ENCODE results near the gene MYL9.

The MYL9 gene

DNA sequence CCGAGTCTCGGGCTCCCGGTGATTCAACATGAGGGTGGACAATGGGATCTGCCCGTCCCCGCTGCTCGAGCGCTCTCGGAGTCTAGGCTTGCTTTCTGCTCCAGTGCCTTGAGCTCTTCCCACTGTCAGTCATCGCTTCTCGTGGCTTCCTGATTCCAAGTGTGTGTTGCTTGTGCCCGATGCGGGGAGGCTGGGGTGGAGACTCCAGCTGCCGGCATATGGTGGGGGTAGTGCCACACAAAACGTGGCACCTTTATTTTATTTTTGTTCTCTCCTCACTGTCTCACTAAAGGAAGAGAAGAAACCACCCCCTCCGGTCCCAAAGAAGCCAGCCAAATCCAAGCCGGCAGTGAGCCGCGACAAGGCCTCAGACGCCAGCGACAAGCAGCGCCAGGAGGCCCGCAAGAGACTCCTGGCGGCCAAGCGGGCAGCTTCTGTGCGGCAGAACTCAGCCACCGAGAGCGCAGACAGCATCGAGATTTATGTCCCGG, 14.8 kb upstream of the MYL9 start:
- no peak for DNase-seq

DNA sequence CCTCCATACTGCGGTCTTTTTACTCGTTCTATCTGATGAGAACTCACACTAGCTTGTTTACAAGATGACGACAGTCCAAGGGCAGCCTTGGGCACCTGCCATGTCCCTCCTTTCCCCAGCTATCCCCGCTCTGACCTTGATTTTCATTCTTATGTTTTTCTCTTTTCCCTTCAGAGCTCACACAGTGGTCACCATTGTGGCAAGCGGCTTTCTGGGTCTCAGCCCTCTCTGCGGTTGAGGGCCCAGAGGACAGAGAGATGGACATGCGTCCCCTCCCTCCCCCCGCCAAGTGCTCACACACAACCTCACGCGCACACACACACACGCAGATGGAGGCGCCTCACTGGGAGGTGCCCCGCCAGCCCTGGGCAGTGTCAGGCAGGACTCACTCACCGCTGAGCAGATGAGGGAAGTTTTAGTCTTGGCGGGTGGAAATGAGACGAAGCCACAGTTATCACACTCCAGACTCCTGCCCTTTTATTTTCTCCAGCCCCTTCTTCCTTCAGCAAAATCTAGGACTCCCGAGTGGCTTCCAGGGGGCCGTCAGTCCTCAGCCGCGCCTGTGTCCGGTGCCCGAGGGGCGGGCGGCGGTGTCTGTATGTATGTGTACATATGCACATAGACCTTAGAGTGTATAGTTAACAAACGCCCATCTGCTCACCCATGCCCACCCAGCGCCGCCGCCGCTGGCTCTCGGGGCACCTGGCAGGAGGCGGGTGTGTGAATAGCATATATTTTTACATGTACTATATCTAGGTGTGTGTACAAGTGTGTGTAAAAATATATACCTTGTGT, 13.8 kb upstream of the MYL9 start:
- no peak for DNase-seq

DNA sequence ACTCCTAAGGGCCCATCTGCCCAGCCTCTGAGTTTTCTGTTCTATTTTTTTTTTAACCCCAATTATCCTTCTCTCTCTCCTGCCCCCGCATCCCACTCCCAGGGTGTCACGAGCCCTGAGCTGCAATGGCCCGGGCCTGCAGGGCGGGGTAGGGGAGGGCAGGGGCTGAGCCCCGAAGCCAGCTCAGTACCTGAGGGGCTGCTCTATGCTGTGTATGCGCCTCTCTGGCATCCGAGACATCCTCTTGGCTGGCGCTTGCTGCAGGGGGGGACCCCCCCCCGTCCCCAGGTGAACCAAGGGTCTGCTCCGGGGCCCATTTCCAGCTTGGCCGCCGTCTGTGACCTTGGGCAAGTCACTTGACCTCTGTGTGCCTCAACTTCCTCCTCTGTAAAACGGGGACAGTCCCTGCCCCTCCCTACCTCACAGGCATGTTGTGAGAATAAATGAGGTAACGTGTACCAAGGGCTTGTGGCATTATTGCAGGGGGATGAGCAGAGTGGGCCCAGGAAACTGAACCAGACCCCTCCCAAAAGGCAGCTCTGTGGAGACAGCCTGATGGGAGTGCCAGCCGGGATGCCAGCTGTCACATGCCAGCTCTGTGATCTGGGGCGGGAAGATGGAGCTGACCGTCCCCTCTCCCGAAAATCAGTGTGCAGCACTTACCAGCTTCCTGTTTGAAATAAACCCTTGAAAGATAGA, 13.0 kb upstream of the MYL9 start:
- DNase-seq = no peak

DNA sequence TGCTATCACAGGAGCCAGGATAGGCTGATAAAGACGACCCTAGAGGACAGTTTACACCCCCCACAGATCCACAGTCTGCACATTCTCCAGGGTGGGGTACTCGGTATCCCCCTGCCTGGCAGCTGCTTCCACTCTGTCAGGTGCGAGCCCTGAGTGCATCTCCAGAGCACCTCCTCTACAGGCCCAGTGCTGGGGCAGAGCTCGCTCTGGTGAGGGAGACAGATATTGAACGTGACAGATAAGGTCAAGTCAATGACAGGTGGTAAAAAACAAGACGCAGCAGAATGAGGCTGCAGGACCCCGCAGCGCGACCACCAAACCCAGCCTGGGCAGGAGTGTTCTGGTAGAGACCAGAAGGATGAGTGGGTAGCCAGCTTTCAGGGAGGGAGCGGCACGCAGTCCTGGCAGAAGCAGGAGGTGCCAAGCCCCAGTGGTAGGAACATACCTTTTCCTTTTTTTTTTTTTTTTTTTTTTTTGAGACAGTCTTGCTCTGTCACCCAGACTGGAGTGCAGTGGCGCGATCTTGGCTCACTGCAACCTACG, 12.4 kb upstream of the MYL9 start:
- DNase-seq = no peak

DNA sequence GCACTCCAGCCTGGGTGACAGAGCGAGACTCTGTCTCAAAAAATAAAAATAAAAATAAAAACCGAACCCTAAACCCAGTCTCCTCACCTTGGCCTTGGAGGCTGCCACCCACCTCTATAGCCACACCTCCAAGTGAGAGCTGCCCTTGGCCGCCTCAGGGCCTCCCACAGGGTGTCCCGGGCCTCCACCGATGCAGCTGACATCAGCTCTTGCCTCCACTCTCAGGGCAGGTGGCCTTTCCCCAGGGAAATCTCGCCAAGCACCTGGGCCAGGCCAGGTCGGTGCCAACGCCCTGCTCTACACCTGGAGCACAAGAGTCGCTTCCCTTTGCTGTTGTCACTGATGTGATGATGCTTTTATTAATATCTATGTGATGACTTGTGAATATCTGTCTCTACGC, 8.9 kb upstream of the MYL9 start:
- DNase-seq = no peak

DNA sequence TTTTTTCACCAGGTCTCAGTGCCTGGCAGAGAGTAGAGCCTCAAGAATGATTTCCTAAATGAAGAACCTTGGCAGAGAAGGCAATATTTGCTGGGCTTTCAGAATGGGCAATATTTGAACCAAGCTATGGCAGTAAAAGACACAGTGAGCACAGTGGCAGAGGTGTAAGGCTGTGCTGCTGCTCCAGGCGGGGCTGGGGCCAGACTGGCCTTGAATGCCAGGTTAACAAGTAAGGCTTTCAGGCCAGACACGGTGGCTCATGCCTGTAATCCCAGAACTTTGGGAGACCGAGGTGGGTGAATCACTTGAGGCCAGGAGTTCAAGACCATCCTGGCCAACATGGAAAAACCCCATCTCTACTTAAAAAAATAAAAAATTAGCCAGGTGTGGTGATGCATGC, 8.5 kb upstream of the MYL9 start:
- no peak for DNase-seq

DNA sequence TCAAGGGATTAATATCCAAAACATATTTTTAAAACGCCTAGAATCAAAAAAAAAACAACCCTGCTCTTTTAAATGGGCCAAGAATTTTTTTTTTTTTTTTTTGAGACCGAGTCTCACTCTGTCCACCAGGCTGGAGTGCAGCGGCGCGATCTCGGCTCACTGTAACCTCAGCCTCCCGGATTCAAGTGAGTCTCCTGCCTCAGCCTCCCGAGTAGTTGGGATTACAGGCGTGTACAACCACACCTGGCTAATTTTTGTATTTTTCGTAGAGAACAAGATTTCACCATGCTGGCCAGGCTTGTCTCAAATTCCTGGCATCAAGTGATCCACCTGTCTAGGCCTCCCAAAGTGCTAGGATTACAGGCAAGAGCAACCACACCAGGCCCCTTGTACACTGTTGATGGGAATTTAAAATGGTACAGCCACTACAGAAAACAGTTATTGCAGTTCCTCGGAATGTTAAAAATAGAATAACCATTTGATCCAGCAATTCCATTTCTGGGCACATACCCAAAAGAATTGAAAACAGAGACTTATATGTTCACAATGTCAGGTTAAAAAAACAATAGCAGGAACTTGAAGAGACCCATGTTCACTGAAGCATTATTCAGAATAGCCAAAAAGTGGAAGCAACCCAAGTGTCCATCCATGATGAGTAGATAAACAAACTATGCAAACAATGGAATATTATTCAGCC, 3.1 kb upstream of the MYL9 start:
- DNase-seq = no peak

DNA sequence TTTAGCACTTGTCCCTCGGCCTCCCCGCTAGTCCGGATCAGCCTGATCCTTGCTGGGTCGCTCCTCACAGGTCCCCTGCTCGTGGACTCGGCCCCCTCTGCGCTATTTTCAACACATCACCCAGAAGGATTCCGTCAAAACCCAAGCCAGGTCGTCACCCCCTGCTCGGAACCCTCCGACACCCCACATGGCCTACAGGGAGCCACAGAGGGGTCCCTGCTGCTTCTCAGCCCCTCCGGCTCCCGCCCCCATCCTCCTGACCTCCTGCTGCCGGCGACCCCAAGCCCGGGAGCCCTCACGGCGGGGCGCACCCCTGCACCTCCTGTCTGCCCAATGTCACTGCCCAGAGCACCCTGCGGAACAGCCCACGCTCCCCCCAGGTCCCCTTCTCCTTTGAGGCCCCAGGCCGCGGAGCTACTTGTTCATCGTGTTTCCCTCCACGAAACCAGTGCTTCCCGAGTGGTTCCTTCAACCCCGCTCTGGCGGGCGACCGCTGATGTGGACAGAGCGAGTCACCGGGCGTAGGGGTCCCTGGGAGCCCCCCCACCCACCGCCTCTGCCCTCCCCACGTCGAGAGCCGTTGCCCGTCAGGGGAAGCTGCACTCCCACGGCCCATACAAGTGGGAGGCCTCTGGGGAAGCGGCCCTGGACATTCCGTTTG, 638 bp upstream of the MYL9 start:
- no peak for DNase-seq

DNA sequence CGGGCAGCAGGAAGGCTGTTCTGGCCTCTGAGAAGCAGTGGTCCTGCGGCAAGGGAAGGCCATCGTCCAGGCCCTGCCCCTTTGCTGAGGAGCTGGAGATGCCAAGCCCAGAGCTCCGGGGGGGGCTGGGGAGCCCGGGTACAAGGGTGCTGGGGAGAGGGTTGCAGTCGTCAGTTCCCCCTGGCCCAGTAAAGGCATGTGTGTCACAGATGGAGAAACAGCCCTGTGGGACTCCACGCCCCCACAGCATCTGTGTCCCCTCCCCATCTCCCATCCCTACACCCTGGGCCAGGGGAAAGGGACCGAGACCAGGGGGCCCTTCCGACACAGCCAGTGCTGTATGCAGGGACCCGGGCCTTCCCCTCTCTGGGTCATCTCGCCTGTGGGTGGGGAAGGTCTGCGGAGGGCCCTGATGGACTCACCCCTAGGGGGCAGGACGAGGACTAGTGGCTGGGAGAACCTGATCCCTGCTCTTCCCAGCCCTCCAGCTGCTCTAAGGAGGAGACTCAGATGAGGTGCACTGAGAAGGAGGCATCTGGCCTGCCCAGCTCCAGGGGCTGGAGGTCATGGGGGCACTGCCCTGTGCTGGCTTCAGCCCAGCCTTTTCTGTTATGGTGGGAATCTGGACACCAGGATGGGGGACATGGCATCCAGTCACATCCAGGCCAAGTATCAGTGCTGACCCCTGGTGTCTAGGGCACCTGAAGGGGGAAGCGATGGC, 609 bp downstream of the MYL9 start:
- DNase-seq = no peak

DNA sequence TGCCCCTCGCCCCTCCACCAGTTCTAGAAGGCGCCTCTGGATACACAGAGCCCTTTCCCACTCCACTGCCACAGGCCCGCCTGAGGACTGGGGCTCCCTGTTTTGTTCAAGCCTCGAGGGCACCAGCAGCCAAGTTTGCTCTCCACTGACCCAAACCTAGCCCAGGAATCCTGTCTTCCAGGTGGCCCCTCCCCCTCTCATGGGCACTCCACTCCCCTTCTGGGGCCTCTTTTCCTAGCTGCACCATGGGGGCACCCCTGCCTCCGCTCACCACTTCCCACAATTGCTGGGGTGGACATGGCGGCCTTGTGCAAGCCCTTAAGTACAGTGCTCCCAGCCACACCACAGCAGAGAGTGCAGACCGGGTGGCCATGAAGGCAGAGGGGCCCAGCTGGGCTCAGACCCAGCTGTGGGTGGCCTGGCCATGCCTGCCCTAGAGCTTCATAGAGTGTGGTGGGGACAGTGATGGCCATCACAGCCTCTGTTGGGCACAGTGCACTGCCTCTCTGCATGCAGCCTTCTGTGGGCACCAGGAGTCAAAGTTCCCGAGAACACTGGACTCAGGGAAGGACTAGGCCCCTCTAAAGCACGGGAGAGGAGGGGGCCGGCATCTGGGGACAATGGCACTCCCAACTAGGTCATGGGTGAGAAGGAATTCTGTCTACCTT, 1.3 kb downstream of the MYL9 start:
- DNase-seq = no peak

DNA sequence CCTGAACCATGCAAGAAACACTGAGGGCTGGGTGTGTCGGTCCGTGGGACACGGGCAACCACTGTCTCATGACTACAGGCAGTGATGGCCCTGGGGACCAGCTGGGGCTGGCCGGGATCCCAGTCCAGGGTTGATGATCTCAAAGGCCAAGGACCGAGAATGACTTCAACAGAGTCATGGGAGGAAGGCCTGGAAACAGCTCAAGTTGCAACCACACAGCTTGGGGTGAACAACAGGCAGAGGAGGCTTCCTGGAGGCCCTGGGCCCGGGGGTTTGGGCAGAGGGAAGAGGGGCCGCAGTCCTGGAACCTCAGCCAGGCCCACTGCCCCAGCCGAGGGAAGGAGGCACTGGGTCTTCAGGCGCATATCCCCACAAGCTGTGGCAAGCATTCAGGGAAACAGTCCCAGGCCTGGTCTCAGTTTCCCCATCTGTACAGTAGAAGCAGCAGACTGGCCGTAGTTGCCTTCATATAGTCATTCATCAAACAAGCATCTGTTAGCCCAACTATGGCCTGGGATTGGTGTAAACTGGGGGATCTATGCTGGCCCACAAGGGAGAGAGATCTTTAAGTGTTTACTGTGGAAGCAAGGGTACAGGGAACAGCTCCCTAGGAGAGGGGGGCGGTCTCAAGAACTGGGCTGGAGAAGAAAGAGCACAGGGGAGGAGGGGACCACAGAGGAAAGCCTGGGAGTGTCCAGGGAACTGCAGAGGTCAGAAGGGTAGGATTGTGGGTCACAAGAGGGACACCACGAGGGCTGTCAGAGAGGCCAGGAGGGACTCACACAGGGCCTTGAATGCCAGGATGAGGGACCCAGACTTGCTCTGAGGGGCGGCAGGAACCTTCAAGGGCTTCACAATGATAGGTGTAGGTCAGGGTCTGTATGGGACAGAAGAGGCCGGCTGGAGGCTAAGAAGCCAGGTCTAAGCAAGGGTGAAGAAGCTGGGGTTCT, 2.1 kb downstream of the MYL9 start:
- DNase-seq = no peak

DNA sequence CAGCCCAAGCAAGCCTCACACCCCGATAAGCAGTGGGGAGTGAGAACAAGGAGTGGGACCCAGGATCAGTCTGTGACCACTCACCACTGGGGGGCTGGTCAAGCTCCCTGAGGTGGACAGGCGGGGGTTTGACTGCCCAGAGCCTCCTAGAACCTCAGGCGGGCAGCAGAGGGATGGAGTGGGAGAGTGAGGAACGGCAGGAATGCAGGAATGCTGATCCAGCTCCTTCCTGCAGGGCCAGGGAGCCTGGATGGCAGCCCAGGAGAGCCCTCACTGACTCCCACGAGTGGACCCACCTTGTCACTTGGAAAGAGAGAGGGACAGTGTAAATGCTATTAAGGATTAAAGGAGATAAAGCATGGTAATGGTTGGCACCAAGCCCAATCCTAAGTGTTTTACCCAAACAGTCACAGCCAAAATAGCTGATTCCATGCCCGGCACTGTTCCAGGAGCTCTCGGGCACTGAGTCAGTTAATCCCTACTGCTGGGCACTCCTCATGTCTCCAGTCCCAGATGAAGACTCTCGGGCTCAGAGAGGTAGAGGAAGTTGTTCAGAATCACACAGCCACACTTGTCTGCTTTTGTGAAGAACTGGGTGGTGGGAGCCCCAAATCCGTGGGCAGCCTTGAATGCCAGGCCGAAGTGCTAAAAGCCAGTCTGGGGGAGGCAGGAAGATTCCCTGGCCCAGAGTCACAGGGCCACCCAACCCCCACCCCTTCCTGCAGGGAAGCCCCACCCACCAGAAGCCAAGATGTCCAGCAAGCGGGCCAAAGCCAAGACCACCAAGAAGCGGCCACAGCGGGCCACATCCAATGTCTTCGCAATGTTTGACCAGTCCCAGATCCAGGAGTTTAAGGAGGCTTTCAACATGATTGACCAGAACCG, 3.1 kb downstream of the MYL9 start:
- no peak for DNase-seq

DNA sequence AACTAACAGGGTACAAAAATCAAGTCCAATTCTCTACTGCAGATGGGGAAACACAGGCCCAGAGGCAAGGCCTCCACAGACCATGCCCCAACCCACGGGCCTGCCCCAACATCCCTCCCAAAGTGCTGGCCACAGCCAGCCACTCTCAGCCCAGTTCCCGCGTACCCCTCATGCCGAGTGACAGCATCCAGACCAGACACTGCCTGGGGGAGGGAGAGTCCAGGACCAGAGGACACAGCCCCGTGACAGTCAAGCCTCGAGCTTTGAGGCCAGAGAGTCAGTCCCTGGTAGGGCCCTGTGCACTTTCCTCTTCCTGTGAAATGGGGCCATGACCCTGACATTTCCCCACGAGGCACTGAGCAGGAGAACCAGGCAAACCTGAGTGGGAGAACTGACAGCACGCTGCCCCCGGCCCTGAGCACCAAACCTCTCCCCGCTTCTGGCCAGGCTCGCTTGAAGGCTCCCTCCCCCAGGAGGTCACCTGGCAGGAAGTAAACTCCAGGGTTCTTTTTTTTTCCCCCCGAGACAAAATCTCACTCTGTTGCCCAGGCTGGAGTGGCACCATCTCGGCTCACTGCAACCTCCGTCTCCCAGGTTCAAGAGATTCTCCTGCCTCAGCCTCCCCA, 4.9 kb downstream of the MYL9 start:
- DNase-seq = no peak

DNA sequence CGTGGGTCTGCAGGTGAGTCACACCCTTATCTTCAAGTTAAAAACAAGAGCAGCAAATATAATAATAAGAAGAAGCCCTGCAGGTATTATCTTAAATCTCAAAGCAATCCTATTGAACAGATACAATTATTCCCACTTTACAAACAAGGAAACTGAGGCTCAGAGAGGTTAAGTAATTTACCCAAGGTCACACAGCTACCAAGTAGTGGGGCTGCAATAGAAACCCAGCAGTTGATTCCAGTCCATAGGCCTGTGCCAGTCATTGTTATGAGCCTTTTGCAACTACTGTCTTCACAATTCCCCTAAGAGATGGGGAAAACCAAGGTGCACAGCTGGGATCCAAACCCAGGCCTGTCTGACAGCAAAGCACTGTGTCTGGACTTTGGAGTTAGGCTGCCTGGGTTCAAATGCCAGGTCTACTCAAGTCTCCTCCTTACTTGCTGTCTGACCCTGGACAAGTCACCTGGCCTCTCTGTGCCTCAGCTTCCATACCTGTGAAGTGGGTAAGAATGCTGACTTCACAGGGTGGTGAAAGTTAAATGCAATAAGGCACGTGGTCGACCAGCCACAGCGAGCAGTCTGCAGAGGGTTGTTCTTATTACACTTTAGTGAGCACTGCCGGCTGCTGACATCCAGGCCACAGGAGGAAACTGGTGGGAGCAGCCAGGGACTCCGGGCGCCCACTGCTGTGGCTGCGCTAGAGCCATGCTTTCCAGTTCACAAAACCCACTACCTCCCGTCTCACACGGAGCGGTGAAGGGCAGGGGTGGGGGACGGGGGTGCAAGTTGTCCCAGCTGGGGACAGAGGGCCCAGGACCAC, 6.1 kb downstream of the MYL9 start:
- DNase-seq = no peak

DNA sequence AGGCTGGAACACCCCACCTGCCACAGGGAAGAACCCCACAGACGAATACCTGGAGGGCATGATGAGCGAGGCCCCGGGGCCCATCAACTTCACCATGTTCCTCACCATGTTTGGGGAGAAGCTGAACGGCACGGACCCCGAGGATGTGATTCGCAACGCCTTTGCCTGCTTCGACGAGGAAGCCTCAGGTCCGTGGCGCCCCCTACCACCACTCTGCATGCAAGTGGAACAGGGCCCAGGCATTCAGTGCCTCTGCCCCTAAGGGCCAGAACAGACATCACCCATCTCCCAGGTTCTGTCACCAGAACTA, 6.6 kb downstream of the MYL9 start:
- DNase-seq = no peak

DNA sequence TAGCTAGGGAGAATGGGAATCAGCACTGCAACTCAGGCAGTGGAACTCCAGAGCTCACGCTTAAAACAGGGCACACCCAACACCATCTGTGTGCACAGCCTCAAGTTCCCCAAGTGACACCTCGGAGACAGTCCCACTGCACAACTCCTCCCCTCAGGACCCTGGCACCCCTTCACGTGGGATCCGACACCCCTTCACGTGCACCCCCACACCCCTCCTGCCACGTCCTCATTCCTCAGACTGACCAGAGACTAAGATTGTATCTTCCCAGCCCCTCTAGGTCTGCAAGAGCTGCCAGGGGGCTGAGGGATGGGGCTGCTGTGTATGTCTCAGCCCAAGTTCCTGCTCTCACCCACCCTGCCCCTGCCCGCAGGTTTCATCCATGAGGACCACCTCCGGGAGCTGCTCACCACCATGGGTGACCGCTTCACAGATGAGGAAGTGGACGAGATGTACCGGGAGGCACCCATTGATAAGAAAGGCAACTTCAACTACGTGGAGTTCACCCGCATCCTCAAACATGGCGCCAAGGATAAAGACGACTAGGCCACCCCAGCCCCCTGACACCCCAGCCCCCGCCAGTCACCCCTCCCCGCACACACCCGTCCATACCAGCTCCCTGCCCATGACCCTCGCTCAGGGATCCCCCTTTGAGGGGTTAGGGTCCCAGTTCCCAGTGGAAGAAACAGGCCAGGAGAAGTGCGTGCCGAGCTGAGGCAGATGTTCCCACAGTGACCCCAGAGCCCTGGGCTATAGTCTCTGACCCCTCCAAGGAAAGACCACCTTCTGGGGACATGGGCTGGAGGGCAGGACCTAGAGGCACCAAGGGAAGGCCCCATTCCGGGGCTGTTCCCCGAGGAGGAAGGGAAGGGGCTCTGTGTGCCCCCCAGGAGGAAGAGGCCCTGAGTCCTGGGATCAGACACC, 7.6 kb downstream of the MYL9 start:
- no peak for DNase-seq

DNA sequence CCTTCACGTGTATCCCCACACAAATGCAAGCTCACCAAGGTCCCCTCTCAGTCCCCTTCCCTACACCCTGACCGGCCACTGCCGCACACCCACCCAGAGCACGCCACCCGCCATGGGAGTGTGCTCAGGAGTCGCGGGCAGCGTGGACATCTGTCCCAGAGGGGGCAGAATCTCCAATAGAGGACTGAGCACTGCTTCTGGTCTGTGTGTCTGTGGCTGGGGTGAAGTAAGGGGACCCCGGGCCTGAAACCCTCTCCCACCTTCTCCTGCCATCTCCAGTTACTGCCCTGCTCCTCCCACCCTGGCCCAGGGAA, 8.3 kb downstream of the MYL9 start:
- no peak for DNase-seq

All from activated gamma-delta T cell (primary cell).